Measurements from ENCODE around the gene CACFD1.

Gene CACFD1

GRCh38 chr9:133459476-133460404 lies at the start of gene CACFD1 (continued):
- TF ChIP-seq ZNF571 (tag by site-specific recombination; IDR thresholded peaks at IDR 0.05), result no peak
- TF ChIP-seq, protein P1, sequence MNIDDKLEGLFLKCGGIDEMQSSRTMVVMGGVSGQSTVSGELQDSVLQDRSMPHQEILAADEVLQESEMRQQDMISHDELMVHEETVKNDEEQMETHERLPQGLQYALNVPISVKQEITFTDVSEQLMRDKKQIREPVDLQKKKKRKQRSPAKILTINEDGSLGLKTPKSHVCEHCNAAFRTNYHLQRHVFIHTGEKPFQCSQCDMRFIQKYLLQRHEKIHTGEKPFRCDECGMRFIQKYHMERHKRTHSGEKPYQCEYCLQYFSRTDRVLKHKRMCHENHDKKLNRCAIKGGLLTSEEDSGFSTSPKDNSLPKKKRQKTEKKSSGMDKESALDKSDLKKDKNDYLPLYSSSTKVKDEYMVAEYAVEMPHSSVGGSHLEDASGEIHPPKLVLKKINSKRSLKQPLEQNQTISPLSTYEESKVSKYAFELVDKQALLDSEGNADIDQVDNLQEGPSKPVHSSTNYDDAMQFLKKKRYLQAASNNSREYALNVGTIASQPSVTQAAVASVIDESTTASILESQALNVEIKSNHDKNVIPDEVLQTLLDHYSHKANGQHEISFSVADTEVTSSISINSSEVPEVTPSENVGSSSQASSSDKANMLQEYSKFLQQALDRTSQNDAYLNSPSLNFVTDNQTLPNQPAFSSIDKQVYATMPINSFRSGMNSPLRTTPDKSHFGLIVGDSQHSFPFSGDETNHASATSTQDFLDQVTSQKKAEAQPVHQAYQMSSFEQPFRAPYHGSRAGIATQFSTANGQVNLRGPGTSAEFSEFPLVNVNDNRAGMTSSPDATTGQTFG (tag by site-specific recombination; IDR thresholded peaks at IDR 0.05; ENCODE audit: borderline replicate concordance), result no peak
- 0 out of 2 replicates have a peak, but pooled peaks have one; percentile 56 for TF ChIP-seq KLF16 (tag by site-specific recombination; IDR thresholded peaks at IDR 0.05)
- no peak for TF ChIP-seq ZNF37A (tag by site-specific recombination; IDR thresholded peaks at IDR 0.05)
- TF ChIP-seq ZNF202 (tag by site-specific recombination; IDR thresholded peaks at IDR 0.05; ENCODE audit: borderline replicate concordance), result no peak
- no peak for TF ChIP-seq SCRT1 (tag by site-specific recombination; IDR thresholded peaks at IDR 0.05; ENCODE audit: borderline replicate concordance)
- TF ChIP-seq, protein P2, sequence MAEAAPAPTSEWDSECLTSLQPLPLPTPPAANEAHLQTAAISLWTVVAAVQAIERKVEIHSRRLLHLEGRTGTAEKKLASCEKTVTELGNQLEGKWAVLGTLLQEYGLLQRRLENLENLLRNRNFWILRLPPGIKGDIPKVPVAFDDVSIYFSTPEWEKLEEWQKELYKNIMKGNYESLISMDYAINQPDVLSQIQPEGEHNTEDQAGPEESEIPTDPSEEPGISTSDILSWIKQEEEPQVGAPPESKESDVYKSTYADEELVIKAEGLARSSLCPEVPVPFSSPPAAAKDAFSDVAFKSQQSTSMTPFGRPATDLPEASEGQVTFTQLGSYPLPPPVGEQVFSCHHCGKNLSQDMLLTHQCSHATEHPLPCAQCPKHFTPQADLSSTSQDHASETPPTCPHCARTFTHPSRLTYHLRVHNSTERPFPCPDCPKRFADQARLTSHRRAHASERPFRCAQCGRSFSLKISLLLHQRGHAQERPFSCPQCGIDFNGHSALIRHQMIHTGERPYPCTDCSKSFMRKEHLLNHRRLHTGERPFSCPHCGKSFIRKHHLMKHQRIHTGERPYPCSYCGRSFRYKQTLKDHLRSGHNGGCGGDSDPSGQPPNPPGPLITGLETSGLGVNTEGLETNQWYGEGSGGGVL (tag by site-specific recombination; IDR thresholded peaks at IDR 0.05), result peak; percentile 53
- no peak for TF ChIP-seq ZNF548 (tag by site-specific recombination; IDR thresholded peaks at IDR 0.05)
- TF ChIP-seq OVOL3 (tag by site-specific recombination; IDR thresholded peaks at IDR 0.05), result no peak
- TF ChIP-seq ZBTB17 (tag by site-specific recombination; IDR thresholded peaks at IDR 0.05), result peak; percentile 5; the same call in 1 of the 2 replicates
- 0 out of 2 replicates have a peak, but pooled peaks have one; percentile 47 for TF ChIP-seq ZNF423 (tag by site-specific recombination; IDR thresholded peaks at IDR 0.05)
- 0 out of 2 replicates have a peak, but pooled peaks have one; percentile 16 for TF ChIP-seq ZNF660 (tag by site-specific recombination; IDR thresholded peaks at IDR 0.05)
- TF ChIP-seq ZSCAN16 (tag by site-specific recombination; IDR thresholded peaks at IDR 0.05), result no peak
- TF ChIP-seq ZFHX2 (tag by site-specific recombination; conservative IDR thresholded peaks at IDR 0.05), result 0 out of 2 replicates have a peak, but pooled peaks have one; percentile 17
- no peak for TF ChIP-seq ZNF501 (tag by site-specific recombination; IDR thresholded peaks at IDR 0.05)
- TF ChIP-seq ZNF335 (tag by site-specific recombination; conservative IDR thresholded peaks at IDR 0.05), result peak; percentile 95
- peak; percentile 63; the same call in 1 of the 2 replicates for TF ChIP-seq ZBTB20 (tag by site-specific recombination; IDR thresholded peaks at IDR 0.05)
- peak; percentile 72 for TF ChIP-seq ZNF600 (tag by site-specific recombination; IDR thresholded peaks at IDR 0.05)
- peak; percentile 93 for TF ChIP-seq ZNF76 (tag by site-specific recombination; IDR thresholded peaks at IDR 0.05; ENCODE audit: borderline replicate concordance, low read depth)
- TF ChIP-seq ZNF416 (tag by site-specific recombination; IDR thresholded peaks at IDR 0.05), result no peak
- no peak for TF ChIP-seq ZNF157 (tag by site-specific recombination; IDR thresholded peaks at IDR 0.05)
- no peak for TF ChIP-seq ZNF776 (tag by site-specific recombination; IDR thresholded peaks at IDR 0.05; ENCODE audit: borderline replicate concordance)
- TF ChIP-seq, protein P3, sequence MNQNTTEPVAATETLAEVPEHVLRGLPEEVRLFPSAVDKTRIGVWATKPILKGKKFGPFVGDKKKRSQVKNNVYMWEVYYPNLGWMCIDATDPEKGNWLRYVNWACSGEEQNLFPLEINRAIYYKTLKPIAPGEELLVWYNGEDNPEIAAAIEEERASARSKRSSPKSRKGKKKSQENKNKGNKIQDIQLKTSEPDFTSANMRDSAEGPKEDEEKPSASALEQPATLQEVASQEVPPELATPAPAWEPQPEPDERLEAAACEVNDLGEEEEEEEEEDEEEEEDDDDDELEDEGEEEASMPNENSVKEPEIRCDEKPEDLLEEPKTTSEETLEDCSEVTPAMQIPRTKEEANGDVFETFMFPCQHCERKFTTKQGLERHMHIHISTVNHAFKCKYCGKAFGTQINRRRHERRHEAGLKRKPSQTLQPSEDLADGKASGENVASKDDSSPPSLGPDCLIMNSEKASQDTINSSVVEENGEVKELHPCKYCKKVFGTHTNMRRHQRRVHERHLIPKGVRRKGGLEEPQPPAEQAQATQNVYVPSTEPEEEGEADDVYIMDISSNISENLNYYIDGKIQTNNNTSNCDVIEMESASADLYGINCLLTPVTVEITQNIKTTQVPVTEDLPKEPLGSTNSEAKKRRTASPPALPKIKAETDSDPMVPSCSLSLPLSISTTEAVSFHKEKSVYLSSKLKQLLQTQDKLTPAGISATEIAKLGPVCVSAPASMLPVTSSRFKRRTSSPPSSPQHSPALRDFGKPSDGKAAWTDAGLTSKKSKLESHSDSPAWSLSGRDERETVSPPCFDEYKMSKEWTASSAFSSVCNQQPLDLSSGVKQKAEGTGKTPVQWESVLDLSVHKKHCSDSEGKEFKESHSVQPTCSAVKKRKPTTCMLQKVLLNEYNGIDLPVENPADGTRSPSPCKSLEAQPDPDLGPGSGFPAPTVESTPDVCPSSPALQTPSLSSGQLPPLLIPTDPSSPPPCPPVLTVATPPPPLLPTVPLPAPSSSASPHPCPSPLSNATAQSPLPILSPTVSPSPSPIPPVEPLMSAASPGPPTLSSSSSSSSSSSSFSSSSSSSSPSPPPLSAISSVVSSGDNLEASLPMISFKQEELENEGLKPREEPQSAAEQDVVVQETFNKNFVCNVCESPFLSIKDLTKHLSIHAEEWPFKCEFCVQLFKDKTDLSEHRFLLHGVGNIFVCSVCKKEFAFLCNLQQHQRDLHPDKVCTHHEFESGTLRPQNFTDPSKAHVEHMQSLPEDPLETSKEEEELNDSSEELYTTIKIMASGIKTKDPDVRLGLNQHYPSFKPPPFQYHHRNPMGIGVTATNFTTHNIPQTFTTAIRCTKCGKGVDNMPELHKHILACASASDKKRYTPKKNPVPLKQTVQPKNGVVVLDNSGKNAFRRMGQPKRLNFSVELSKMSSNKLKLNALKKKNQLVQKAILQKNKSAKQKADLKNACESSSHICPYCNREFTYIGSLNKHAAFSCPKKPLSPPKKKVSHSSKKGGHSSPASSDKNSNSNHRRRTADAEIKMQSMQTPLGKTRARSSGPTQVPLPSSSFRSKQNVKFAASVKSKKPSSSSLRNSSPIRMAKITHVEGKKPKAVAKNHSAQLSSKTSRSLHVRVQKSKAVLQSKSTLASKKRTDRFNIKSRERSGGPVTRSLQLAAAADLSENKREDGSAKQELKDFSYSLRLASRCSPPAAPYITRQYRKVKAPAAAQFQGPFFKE (tag by site-specific recombination; IDR thresholded peaks at IDR 0.05; ENCODE audit: borderline replicate concordance), result no peak
- no peak for TF ChIP-seq ZNF623 (tag by site-specific recombination; IDR thresholded peaks at IDR 0.05)
- TF ChIP-seq, protein P4, sequence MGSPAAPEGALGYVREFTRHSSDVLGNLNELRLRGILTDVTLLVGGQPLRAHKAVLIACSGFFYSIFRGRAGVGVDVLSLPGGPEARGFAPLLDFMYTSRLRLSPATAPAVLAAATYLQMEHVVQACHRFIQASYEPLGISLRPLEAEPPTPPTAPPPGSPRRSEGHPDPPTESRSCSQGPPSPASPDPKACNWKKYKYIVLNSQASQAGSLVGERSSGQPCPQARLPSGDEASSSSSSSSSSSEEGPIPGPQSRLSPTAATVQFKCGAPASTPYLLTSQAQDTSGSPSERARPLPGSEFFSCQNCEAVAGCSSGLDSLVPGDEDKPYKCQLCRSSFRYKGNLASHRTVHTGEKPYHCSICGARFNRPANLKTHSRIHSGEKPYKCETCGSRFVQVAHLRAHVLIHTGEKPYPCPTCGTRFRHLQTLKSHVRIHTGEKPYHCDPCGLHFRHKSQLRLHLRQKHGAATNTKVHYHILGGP (tag by site-specific recombination; IDR thresholded peaks at IDR 0.05), result no peak
- peak; percentile 61 for TF ChIP-seq GLIS1 (tag by site-specific recombination; IDR thresholded peaks at IDR 0.05)
- TF ChIP-seq, protein P5, sequence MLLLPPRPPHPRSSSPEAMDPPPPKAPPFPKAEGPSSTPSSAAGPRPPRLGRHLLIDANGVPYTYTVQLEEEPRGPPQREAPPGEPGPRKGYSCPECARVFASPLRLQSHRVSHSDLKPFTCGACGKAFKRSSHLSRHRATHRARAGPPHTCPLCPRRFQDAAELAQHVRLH (tag by site-specific recombination; IDR thresholded peaks at IDR 0.05), result no peak
- peak; percentile 87 for TF ChIP-seq SP3 (tag by site-specific recombination; IDR thresholded peaks at IDR 0.05)
